Islet precursor cell (in vitro differentiated cells): ENCODE data around the gene CAB39.

Experiments
- DNase-seq: peaks from one replicate; pipeline ENCODE4 v3.0.0-alpha.2; 2018

The CAB39 gene

DNA sequence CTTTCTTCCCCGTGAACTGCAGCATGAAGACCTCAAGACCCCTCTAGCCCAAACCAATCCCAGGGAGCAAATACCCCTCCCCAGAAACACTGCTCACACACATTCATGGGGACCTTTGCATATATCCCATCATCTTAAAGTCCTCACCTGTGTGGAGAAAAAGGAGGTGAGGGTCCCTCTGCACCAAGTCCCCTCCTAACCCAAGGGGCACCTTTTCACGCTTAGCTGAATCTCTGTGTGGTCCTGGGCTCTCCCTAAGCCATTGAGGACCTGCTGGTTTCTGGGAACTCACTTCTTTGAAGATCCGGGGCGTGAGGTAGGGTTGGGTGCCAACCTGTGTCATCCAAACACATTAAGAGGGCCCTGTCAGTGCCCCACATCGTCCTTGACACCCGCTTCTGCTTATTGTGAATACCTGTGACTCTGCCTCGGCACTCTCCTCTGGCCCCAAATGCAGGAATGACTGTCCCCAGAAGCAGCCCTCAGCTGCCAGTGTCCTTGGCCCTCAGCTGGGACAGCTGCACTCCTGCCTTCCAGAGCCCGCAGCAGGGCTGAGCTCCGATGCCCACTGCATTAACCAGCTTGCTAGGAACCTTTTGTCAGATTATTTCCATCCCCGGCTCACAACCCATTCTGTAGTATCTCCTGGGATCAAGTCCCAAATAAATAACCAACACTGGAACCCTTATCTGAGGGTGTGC is 110.8 kb downstream of the CAB39 start:
- DNase-seq: no peak

DNA sequence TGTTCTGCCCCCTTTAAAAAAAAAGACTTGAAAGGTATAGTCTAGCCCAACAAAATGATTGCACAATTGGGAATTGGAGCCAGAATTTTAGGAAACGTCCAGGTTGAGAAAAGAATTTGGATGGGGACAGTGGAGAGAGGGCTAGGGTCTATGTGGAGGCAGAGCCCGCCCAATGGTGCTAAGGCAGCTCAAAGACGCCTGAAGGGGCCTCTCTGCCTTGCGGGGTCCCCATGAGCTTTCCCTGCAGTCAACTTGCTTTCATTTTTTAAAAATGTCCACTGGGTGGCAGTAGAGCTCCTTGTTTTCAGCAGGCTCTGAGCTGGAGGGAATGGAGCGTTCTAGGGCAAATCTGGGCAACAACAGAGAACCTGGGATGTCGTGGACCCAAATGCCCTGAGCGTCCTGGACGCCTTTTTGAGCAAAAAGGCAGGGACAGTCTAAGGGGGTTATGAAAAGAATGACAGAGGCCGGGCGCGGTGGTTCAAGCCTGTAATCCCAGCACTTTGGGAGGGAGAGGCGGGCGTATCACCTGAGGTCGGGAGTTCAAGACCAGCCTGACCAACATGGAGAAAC is 111.8 kb downstream of the CAB39 start:
- peak; percentile 82 for DNase-seq

DNA sequence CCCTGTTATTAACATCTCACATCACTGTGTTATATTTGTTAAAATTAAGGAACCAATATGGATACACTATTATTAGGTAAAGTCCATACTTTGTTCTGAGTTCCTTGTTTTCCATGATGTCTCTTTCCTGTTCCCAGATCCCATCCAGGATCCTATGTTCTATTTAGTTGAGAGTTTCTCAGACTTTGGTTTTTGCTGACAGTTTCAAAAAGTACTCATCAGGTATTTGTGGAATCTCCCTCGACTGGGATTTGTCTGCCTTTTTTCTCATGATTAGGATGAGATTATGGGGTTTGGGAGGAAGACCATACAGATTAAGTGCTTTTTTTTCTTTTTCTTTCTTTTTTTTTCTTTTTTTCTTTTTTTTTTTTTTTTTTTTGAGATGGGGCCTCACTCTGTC is 112.7 kb downstream of the CAB39 start:
- DNase-seq: no peak

DNA sequence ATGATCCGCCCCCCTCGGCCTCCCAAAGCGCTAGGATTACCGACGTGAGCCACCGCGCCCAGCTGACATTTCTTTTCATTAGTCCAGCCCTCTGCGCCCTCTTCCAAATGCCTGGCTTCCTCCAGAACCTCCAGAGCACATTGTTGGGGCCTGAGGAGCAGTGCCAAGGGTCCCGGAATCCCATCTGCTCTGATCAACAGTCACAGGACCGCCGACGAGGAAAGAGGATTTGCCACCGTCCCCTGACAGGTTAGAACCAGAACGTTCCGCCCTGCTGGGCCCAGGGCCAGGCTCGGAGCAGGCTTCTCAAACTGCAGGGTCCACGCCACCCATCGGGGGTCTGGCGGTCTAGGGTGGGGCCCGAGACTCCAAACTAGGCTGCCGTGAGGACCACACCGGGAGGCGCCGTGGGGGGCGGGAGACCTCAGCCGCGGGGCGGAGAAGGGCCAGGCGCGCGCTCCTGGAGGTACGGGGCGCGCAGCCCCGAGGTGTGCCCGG is 115.2 kb downstream of the CAB39 start:
- DNase-seq: no peak

DNA sequence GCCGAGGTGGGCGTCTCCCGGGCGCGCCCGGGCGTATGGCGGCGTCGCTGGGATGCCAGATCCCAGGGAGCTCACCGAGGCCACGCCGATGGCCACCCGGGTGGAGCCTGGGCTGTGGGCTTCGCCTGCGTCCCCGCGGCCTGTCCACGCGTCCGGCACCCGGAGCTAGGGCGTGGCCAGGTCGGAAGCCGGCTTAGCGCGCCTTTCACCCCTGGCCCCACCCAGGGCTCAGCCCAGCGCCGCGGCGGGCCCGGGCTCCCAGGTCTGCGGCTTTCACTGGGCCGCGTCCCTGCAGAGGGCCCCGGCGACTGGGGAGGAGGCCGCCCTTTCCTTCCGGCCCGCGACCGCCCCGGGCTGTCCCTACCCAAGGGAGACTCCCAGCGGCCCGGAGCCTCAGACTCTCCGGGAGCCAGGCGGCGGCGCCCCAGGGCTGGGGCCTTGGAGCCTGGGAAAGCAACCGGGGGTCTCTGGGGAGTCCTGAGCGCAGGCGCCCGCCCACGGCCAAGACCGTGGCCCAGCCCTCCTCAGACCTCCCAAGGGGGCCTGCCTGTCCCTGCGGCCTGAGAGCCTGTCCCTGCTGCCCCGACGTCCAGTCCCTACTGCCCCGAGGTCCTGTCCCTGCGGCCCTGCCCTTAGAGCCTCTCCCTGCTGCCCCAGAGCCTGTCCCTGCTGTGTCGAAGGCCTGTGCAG is 115.8 kb downstream of the CAB39 start:
- DNase-seq: no peak

DNA sequence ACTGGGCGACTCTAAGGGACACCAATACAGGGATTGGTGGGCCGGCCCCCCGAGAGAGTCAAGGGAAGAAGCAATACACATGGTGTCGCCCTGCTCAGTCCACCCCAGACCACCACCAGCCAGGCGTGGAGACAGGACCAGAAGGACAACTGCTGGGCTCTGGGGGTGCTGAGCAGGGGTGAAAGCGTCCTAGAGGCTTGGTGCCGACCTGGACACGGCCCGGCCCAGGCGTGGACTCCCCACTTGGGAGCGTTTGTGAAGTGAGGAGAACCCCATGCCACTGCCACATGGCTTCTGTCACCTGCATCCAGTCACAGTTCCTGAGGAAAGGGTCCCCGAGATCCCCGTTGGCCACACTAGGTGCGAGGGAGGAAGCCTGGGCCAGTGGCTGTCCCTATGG is 116.7 kb downstream of the CAB39 start:
- DNase-seq: no peak

DNA sequence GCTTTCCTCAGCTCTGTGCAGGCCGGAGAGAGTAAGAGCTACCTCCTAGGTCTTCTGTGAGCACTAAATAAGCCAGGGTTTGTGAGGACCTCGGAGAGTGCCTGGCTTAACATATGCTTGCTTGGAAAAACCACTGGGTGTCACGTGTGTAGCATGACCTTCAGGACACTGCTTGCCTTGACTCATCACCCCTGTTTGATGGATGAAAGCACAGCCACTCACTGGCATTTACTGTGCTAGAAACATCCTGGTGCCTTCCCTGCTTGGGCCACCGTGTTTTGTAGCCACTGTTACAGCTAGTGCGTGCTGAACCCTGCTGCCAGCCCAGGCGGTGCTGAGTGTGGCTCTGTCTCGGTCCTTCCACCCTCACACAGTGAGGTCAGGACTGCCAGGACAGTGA is 117.3 kb downstream of the CAB39 start:
- no peak for DNase-seq

DNA sequence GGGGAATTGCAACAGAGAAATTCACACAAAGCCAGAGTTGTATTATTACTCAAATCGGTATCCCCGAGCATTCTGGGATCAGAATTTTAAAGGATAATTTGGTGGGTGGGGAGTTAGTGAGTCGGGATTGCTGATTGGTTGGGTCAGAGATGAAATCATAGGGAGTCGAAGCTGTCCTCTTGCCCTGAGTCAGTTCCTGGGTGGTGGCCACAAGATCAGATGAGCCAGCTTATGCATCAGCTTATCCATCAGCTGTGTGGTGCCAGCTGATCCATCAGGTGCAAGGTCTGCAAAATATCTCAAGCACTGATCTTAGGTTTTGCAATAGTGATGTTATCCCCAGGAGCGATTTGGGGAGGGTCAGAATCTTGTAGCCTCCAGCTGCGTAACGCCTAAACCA is 117.8 kb downstream of the CAB39 start:
- no peak for DNase-seq

DNA sequence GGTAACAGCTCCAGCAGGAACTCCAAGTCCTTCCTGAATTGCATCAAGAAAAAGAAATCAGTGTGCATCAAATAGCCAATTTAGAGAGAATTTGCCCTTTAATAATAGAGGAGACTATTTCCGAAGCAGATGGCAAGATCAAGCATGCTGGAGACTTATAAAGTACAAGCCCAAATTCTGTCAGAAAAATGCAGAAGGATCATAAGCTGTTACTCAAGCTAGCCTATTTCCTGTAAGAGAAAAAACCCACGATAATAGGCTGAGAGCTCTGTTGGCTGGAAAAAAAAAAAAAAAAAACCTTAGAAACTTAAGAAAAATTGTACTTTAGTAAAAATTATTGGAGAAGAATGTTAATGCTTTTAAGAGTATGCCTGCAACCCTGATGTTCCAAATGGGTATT is 127.7 kb downstream of the CAB39 start:
- no peak for DNase-seq

DNA sequence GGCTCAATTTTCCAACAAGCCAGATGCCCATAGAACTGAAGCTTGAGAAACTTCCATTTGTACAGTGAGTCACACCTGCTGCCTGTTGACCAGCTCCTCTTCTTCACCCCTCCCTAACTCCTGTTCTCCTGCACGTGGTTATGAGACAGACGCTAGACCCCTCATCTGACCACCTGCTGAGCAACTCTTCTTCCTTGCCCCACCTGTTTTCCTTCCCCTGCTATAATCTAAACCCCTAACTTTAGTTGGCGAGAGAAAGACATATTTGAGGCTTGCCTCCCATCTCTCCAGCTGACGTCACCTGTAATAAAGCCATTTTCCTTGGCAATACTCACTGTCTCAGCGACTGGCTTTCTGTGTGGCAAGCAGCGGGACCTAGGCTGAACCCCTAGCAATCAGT is 129.8 kb downstream of the CAB39 start:
- DNase-seq: no peak

DNA sequence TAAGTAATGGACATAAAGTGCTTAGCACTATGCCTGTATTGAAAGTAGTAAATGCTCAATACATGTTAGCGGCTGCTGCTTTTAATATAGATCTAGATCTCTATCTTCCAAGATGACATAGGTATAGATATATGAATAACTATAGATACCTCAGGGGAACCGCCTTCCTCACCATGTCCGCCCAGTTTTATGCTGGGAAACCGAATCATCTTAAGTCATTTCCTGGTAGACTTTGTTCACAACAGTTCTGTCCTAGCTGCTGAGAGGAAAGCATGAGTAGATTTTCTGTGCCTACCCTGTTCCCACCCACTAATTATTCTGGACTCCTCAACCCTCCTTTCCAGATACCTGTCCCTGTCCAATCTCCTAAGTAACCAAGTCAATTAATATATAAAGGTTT is 130.5 kb downstream of the CAB39 start:
- no peak for DNase-seq

DNA sequence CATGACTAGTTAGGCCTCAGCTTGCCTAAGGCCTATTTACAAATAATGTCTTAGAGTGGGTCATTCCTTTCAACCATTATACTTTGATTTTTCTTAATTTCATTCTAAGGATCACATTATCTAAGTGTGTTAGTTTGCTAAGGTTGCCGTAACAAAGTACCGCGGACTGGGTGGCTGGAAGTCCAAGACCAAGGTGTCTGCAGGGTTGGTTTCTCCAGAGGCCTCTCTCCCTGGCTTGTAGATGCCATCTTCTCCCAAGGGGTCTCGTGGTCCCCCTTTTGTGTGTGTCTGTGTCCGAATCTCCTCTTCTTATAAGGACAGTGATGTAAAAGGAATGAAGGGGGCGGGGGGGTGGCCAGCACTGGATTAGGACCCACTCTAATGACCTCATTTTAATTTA is 133.7 kb downstream of the CAB39 start:
- DNase-seq: no peak

DNA sequence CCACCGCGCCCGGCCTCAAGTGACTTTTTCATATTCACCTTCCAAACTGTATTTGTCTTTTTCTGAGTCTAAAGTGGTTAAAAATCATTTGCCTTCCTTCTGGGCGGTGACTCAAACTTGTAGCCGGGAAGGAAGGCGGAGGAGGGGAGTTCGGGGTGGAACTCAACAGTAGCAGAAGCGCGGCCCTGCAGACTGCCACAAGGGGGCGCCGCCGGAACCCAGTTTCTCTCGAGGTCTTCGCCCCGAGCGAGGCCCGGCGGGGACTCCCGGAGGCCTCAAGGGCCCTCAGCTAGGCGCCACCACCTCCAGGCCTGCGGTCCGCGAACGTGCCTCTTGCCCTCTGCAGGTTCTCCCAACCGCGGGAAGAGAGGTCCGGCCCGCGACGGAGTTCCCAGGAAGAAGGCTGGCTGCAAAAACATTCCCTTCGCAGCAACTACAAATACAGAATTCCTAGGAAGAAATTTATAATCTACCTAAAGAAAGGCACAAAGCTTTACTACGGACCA is 135.3 kb downstream of the CAB39 start:
- DNase-seq: peak; percentile 94

DNA sequence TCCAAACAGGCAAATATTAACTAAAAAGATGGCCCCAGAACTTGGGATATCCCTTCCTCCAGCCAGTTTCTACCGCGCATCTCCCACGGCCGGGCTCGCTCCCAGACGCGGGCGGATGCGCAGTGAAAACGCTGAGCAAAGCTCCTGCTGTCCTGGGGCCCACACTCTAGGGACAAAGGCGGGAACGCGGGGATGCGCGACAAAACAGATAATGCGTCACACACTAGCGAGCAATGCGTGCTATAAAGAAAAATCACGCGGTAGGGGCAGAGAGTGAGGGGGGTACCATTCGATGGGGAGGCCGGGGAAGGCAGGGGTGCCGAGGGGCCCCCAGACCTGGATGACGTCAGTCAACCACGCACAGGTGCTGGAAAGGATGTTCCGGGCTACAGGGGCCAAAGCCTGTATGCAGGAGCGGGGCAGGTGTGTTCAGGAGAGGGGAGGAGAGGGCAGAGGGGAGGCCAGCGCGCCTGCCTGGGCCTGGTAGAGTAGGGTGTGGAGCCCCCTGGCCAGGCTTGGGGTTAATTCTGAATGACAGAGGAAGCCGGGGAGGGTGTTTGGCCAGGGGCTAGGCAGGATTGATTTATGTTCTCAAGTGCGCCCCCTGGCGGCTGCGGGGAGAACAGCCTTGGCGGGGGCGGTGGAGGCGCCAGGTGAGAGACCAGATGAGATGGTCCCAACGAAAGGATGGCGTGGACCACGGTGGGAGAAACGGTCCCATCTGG is 137.2 kb downstream of the CAB39 start:
- peak; percentile 86 for DNase-seq

DNA sequence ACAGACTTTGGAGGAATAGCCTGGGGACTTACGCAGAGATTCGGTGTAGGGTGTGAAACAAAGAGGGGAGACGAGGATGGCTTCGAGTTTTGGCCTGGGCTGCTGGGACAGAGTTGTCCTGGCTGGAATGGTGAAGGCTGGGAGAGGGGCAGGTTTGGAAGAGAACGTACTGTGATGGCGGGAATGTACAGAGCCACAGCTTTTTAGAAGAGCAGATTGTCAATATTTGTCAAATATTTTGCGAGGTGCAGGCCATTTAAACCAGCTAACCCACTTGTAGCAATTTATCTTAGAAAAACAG is 137.7 kb downstream of the CAB39 start:
- no peak for DNase-seq

DNA sequence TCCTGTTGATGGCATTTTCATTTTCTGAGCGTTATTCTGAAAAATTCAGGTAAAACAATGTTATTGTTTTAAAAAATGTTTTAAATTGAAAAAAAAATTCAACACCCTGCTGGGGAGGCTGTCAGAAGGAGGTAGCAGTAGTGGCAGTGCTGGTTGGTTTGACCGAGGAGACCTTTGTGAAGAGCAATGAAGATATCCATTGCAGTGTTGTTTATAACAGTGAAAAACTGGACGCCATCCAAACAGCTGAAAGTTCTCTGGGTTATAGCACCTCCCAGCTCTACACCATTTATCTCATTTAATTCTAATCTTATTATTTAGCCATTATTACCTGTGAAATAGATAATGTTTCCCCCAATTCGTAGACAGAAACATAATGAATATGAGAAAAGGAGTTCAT is 139.5 kb downstream of the CAB39 start:
- no peak for DNase-seq

DNA sequence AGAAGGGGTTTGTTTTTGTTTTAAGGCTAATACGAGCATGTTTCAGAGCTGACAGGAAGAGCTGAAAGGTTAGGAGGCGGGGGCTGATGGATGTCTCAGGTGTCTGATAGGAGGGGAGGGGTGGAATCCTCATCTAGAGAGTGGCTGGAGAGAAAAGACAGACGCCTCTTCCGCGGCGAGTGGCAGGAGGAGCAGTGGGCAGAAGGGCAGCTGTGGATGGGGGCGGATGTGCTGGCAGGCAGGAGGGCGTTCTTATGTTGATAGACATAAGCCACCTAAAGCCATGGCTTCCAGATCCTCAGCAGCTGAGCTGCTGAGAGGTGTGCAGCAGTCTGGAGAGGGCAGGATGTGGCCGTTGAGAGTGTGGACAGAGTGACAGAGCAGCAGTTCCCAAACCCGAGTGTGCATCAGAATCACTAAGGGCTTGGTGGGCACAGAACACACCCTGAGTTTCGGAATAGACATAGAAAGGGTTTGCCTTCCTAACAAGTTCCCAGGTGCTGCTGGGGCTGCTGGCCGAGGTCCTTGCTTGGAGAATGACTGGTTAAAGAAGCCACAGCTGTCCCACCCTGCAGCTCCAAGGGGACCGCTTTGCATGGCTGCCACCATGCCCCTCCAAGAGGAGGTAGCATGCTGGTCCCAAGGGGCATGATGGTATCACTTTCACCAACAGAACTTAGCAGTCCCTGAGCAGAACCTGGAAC is 149.1 kb downstream of the CAB39 start:
- DNase-seq: peak; percentile 79

DNA sequence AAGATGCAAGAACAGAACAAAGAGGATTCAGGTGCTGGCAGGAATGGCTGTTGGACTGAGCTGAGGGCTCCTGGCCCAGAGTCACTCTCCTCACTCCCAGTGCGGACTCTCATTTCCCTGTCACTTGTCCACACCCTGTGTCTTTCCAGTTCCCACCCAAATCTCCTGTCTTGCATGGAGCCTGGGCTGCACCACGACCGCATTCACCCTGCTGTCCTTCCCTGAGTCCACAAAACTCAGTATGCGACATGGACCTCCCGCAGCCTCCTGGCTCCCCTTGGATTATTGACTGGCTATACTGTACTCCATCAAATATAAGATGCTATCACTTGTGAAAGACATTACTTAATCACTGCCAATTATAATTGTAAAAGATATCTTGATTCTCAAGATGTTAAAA is 149.7 kb downstream of the CAB39 start:
- DNase-seq: no peak

DNA sequence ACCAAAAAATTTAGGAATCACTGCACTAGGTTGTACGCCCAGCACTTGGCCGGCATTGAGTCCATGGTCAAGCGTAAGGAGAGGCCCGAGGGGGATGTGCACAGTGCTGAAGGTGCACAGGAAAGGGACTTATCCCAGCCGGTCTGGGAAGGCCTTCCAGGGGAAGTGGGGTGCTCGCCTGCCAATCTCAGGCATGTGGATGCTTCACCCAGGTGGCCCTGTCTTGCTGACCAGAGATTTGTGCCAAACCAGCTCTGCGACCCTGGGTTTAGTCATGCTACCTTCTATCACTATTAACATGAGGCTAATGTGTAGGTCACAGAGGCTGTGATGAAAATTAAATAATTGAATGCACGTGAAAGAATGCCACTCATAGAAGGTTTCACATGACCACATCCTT is 150.4 kb downstream of the CAB39 start:
- no peak for DNase-seq

DNA sequence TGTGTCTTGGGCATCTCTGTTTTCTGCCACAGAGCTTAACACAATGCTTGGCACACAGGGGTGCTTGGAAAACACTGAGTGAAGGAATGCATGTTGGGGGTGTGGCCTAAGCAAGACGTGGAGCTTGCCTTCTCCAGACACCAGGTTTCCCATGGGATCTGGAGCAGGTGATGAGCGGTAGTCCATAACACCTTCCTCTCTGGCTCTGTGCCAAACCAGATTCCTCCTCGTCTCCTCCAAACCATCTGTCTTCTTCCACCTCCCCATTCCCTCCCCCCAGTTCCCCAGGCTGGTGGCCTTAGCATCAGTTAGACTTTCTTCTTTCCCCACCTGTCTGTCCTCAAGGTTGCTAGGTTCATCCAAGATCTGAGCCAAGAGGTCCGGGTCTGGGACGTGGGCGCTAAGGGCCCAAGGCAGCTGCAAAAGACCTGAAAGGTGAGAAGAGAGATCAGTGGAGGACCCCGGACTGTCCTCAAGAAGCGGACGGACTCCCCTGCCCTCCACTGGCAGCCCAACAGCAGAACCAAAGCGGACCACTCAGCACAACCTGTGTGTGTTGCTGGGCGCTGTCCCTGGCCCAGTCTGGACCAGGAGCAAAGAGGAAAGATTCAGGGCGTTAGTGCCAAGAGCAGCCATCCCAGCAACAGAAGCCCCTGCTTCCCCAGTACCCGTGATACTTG is 150.9 kb downstream of the CAB39 start:
- DNase-seq: no peak

DNA sequence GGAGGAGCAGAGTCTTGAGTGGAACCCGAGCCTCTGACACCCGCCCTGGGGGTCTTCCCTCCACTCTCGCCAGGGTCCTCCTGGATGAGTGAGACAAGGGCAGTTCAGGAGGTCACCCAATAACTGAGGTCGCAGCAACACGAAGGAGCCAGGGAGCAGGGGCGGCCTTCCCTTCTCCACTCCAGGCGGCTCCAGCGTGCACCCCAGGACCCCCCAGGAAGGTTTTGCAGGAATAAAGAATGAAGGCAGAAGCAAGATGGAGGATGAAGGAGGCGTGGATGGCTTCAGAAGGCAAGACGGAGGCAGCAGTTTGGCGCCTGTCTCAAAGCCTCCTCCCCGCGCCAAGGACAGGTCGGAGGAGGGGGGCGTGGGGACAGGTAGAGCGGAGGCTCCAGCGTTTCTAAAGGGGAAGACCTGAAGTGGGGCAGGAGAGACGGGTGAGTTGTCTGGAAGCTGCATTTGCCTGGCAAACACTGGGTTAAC is 151.5 kb downstream of the CAB39 start:
- peak; percentile 49 for DNase-seq

DNA sequence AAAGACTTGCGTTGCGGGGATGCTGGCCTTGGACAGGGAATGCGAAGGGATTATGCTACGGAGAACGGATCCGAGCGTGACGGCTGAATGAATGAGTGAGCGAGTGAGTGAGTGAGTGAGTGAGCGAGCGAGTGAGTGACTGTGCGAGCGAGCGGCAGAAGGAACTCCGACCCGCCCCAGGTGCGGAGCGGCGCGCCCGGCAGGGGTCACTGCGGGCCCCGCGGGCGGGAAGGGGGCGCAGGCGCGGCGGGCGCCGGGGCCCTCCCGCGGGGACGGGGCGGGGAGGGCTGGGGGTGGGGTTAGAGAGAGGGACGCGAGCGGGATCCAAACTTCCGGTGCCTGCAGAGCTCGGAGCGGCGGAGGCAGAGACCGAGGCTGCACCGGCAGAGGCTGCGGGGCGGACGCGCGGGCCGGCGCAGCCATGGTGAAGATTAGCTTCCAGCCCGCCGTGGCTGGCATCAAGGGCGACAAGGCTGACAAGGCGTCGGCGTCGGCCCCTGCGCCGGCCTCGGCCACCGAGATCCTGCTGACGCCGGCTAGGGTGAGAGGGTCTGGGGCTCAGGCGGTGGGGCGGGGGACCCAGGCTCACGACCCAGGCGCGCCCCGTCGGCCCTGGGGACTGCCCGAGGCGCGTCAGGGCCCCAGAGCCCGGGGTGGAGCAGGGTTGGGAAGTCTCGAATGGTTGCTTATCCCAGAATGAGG is 152.1 kb downstream of the CAB39 start, which contains the start of gene ITM2C:
Gene ITM2C (plus strand): TSS at position 338 of the 702 bp plus-strand sequence. CDS start 84 bp downstream, at position 422.
- peak; percentile 91 for DNase-seq
